Measurements from ENCODE around the gene TSPAN15. TPM values are rescaled to one million over a fixed set of nuclear protein-coding genes. Genes with fewer than 3 reads are reported as not detected.

TSPAN15 gene
- total and polyA plus RNA-seq, 2 of the 4 experiments (the other 2 are of a cell fraction) = 0.48 TPM; not detected in 1

DNA sequence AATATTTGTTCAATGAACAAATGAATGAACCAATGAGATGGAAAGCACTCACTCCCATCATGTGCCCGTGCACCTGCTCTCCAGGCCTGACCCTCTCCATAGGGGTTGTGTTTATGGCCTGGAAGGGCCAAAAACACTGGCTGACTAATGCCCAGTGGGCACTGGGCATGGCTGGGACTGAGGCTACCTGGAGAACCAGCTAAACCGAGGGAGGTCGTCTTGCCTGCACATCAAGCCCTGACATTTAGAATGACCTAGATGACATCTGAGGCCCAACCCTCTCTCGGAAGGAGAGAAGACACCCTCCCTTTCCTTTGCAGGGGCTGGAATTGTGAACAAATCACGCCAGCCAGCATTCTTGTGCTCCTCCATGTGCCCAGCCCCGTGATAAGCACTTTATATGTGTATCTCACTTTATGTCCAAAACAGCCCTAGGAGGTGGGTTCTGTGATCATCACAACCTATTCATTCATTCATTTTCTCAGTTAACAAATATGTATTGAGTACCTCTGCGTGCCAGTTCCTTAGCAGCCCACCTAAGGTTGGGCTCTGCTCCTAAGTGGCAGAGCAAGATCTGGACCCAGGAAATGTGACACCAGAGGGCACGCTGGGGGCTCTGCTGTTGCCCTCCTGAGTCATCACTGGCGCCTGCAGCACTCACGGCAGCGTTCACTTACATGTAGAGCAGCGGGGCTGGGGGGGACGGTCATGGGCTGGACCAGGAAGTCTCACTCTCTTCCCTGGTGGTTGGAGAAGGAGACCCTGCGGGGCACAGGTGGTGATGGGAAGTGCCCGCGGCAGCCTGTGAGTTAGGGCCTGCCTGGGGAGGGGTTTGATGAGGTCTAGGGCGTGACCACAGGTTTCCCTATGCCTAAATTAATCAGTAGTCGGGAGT, 52.0 kb downstream of the TSPAN15 start:
- Histone ChIP-seq H2BK120ac (ENCODE audit: low read depth, low read length) (no peak overlapping the region), H4K20me1 (ENCODE audit: insufficient read depth, low read length) (no peaks in the 10 kb centered on the region), H3K9me1 (ENCODE audit: insufficient read depth, low read length) (no peaks in the 10 kb centered on the region), H3K9me3 (ENCODE audit: control insufficient read depth, insufficient read depth, low read length) (no peaks in the 10 kb centered on the region), H2BK20ac (ENCODE audit: low read depth, low read length) (no peak overlapping the region), H4K5ac (ENCODE audit: low read depth, low read length) (no peak overlapping the region), H4K8ac (ENCODE audit: low read depth in 2 of 2, low read length in 2 of 2) (no peak overlapping the region), H3K9ac (ENCODE audit: low read depth, low read length) (no peak overlapping the region), H4K91ac (ENCODE audit: insufficient read depth, low read depth, low read length) (no peak overlapping the region), H3K79me1 (ENCODE audit: low read depth in 1 of 2, low read length in 2 of 2) (no peaks in the 10 kb centered on the region), H2BK15ac (ENCODE audit: low read depth, low read length) (no peak overlapping the region), H3K27me3 (ENCODE audit: control insufficient read depth, insufficient read depth, low read length) (peaks cover 57% of the 10 kb centered on the region), H3K23ac (ENCODE audit: low read depth, low read length) (no peak overlapping the region), H3K4me3 (ENCODE audit: insufficient read depth, low read depth, low read length) (no peak overlapping the region), H3K4me2 (ENCODE audit: low read depth, low read length) (no peak overlapping the region), H3K14ac (replicated peaks; ENCODE audit: low read depth, low read length) (no peak overlapping the region), H3K4ac (ENCODE audit: low read depth, low read length) (no peak overlapping the region), H3K27ac (ENCODE audit: insufficient read depth, low read length) (no peak overlapping the region), H2AFZ (replicated peaks; ENCODE audit: low read length, poor library complexity) (no peak overlapping the region), H3K36me3 (ENCODE audit: control insufficient read depth, insufficient read depth, low read length) (no peaks in the 10 kb centered on the region), H3K18ac (ENCODE audit: low read depth, low read length) (no peak overlapping the region), H2AK9ac (replicated peaks; ENCODE audit: low read depth, low read length, poor library complexity) (no peak overlapping the region), H2BK5ac (ENCODE audit: low read depth, low read length, poor library complexity, severe bottlenecking) (no peak overlapping the region), H2AK5ac (ENCODE audit: low read depth, low read length) (no peak overlapping the region), H3K56ac (ENCODE audit: extremely low read depth, insufficient read depth, low read length) (no peak overlapping the region), H3K4me1 (ENCODE audit: control insufficient read depth, insufficient read depth, low read length) (no peaks in the 10 kb centered on the region)
- in situ Hi-C loops (cut with MboI; ENCODE audit: low sequenced_read_pairs) (loop anchor here (5.0 to 25.0 kb wide), 3 partner anchors 76 to 409 kb away; no protein-coding TSS in a partner anchor), dilution Hi-C loops (cut with HindIII; ENCODE audit: low sequenced_read_pairs, unreplicated experiment) (no loop called here), intact Hi-C loops (cut with micrococcal nuclease) (no loop called here)
- TF ChIP-seq FOS (IDR thresholded peaks at IDR 0.05; ENCODE audit: low read depth, low read length) = no peak
- TF ChIP-seq, protein P1, sequence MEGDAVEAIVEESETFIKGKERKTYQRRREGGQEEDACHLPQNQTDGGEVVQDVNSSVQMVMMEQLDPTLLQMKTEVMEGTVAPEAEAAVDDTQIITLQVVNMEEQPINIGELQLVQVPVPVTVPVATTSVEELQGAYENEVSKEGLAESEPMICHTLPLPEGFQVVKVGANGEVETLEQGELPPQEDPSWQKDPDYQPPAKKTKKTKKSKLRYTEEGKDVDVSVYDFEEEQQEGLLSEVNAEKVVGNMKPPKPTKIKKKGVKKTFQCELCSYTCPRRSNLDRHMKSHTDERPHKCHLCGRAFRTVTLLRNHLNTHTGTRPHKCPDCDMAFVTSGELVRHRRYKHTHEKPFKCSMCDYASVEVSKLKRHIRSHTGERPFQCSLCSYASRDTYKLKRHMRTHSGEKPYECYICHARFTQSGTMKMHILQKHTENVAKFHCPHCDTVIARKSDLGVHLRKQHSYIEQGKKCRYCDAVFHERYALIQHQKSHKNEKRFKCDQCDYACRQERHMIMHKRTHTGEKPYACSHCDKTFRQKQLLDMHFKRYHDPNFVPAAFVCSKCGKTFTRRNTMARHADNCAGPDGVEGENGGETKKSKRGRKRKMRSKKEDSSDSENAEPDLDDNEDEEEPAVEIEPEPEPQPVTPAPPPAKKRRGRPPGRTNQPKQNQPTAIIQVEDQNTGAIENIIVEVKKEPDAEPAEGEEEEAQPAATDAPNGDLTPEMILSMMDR (conservative IDR thresholded peaks at IDR 0.05; ENCODE audit: low read depth, low read length) = no peak
- 67% methylated on average over 3 of the region's 18 CpGs; no CpG with 5 or more reads in 1 of the 2 experiments for WGBS, 2 experiments (ENCODE audit: extremely low coverage in 2 of 2, insufficient read length in 1 of 2)
- POLR2A ChIA-PET (ENCODE audit: unreplicated experiment) = no interaction called here
- CTCF ChIA-PET = no interaction called here
- DNase-seq = no peak
- no peak for ATAC-seq (ENCODE audit: low read depth)
- no TSS peak for BruUV-seq (replicated peaks)
